Naive thymus-derived CD8-positive, alpha-beta T cell (primary cell): Measurements from ENCODE around the gene SIDT2. TPM values are rescaled to one million over a fixed set of nuclear protein-coding genes. Genes with fewer than 3 reads are reported as not detected.
"Not testable (repeated sequence)": the region's sequence is repeated elsewhere in the genome, so short reads cannot be mapped to it uniquely, and the experiment has no call there.

Source experiments
- ATAC-seq, 2 donors: fragments of 150-1000 bp; cut with Tn5 transposase in 1 of 2; sonication (Bioruptor Pico), chemical (Tn5 transposase) in 1 of 2; 1 replicate in 1 of 2; 2 replicates in 1 of 2; pipeline ENCODE4 v1.10.0; 2021; ENCODE audit warnings: mild to moderate bottlenecking in 2 of 2, moderate library complexity in 2 of 2
- POLR2A ChIA-PET: fragments of 350-600 bp; sonication (Branson Sonifier 250); formaldehyde crosslinking; loops from one replicate; lab custom pipeline; 2021; ENCODE audit warnings: antibody characterized with exemption; lab: Charles Lee
- DNase-seq, 10 donors: peaks; one replicate each; pipeline versions ENCODE4 v3.0.0 to v3.0.0-alpha.2; 2020 to 2022
- H3K27ac Mint-ChIP-seq, 10 donors: one replicate each; pipeline ENCODE4 v1.8.0; 2020 to 2022; ENCODE audit warnings: mild to moderate bottlenecking in 10 of 10, mixed read lengths in 10 of 10, moderate library complexity in 4 of 10, inconsistent platforms in 1 of 10
- H3K27me3 Mint-ChIP-seq, 5 donors: one replicate each; pipeline ENCODE4 v1.8.0; 2021 to 2022; ENCODE audit warnings: mixed read lengths in 5 of 5
- H3K36me3 Mint-ChIP-seq, 3 donors: one replicate each; pipeline ENCODE4 v1.8.0; 2020 to 2022; ENCODE audit warnings: mixed read lengths in 3 of 3, mild to moderate bottlenecking in 2 of 3, inconsistent platforms in 1 of 3
- H3K4me1 Mint-ChIP-seq, 4 donors: one replicate each; pipeline ENCODE4 v1.8.0; 2021 to 2022; ENCODE audit warnings: mixed read lengths in 4 of 4
- H3K4me3 Mint-ChIP-seq, 10 donors: one replicate each; pipeline ENCODE4 v1.8.0; 2020 to 2022; ENCODE audit warnings: mild to moderate bottlenecking in 10 of 10, mixed read lengths in 10 of 10, moderate library complexity in 6 of 10, inconsistent platforms in 1 of 10
- H3K9me3 Mint-ChIP-seq, 9 donors: one replicate each; pipeline ENCODE4 v1.8.0; 2020 to 2022; ENCODE audit warnings: mixed read lengths in 9 of 9, mild to moderate bottlenecking in 3 of 9, inconsistent platforms in 1 of 9, moderate library complexity in 1 of 9
- polyA plus RNA-seq, 3 donors: library from polyadenylated mRNA; unstranded; fragments of 300-500 nt; fragmentation: Illumina TruSeq; gene quantifications; one replicate each; pipeline ENCODE4 v1.2.3, GENCODE V29; 2021
- total RNA-seq, 8 experiments: library from RNA in 2 of 8; stranded (reverse) in 2 of 8; gene quantifications; one replicate each; pipeline ENCODE4 v1.2.3 and lab custom pipeline; 2021 to 2026

The SIDT2 gene
- total RNA-seq, result 10 to 100 TPM; 48.0 to 63.0 TPM
- 1 to 10 TPM; 2.3 to 3.1 (median 2.3) TPM for polyA plus RNA-seq
- 13.5 to 113 (median 43.0) reads per million in 6 experiments for total RNA-seq (lab: John Stamatoyannopoulos, UW)

DNA sequence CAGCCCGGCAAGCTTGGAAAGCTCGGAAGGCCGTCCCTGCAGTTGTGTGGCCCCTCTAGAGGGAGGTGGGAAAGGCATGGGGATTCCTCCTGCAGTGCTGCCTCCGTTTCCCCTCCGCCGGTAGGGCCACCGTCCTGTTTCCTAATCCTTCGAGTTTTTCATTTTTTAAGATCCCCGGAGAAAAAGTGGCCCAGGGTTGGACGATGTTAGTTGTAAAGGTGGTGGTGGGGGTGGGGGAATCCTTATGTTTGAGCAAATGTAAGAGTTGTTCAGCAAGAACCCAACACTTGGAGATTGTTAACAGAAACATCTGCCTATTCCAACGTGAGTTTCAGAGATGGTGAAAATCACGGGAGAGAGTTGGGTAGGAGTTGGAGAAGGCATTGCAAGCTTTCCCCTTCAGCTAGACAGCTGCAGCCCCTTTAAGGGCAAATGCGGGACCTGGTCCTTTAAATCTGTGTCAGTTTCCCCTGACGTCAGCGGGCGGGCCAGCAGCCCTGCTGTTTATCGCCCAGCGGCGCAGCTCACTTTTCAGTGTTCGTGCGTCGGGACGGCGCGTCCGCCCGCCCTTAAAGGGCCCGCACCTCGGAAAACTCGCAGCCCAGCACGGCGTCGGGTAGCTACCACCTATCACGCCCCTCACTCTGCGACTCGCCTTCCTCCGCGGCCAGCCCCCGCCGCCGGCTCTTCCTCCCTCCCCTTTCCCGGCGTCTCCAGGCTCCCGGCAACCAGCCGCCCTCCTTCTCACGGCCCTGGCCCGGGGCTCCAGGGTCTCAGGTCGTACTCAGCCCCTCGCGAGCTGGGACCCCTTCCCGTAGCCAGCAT, at the start of gene SIDT2:
TSS of gene SIDT2 (plus strand) at position 534 of the 825 bp plus-strand sequence. CDS start 521 bp downstream, outside the sequence.
- H3K36me3 Mint-ChIP-seq, result peaks cover 0 to 4% (median 0%) of the 10 kb centered on the region in 3 donors
- peak; percentile 94 to 95 for ATAC-seq
- POLR2A ChIA-PET, result interaction anchor here (0.7 to 4.2 kb wide), 16 partner anchors 9 to 405 kb away, joined by 3 to 70 read pairs (median 4); partner anchors contain the start of genes PAFAH1B2, PCSK7, RNF214 and ZPR1
- peak within 1 kb of the TSS; percentile 88 to 99 (median 98) for H3K27ac Mint-ChIP-seq
- H3K4me3 Mint-ChIP-seq, result peak within 1 kb of the TSS; percentile 89 to 97 (median 93)
- no peaks in the 10 kb centered on the region for H3K9me3 Mint-ChIP-seq
- peaks cover 11 to 42% (median 32%) of the 10 kb centered on the region in 4 donors for H3K4me1 Mint-ChIP-seq
- H3K27me3 Mint-ChIP-seq, result no peaks in the 10 kb centered on the region
- peak; percentile 78 to 93 (median 85) for DNase-seq

DNA sequence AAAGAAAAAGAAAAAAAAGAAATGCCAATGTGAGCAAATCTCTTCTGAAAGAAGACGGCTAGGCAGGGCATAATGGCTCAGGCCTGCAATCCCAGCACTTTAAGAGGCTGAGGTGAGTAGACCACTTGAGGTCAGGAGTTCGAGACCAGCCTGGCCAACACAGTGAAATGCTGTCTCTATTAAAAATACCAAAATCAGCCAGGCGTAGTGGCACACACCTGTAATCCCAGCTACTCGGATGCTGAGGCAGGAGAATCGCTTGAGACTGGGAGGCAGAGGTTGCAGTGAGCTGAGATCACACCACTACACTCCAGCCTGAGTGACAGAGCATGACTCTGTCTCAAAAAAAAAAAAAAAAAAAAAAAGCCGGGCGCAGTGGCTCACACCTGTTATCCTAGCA, 48.1 kb upstream of the SIDT2 start:
- H3K27ac Mint-ChIP-seq, ATAC-seq, H3K36me3 Mint-ChIP-seq, H3K9me3 Mint-ChIP-seq, H3K4me3 Mint-ChIP-seq, H3K27me3 Mint-ChIP-seq, H3K4me1 Mint-ChIP-seq, DNase-seq: not testable (repeated sequence)
- POLR2A ChIA-PET, result interaction anchor here (0.6 kb wide), 1 partner anchor 233 kb away, joined by 3 read pairs; no protein-coding TSS in a partner anchor

DNA sequence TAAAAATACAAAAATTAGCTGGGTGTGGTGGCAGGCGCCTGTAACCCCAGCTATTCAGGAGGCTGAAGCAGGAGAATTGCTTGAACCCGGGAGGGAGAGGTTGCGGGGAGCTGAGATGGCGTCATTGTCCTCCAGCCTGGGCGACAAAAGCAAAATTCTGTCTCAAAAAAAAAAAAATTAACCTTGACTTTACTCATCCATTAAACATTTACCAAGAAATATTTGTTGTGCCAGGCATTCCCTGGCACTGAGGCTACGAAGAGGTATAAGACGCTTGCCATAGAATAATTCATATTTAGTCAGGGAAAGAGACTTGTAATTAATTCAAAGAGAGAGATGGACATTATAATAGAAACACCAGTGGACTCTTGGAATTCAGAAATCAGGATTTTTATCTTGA, 47.7 kb upstream of the SIDT2 start:
- ATAC-seq, result no peak
- POLR2A ChIA-PET, result no interaction called here
- Mint-ChIP-seq H3K9me3 (no peaks in the 10 kb centered on the region), H3K4me3 (no peak overlapping the region), H3K27ac (no peak overlapping the region), H3K27me3 (peaks cover 0 to 1% (median 0%) of the 10 kb centered on the region in 5 donors), H3K4me1 (peaks cover 0 to 4% (median 0%) of the 10 kb centered on the region in 4 donors), H3K36me3 (no peaks in the 10 kb centered on the region)
- DNase-seq, result no peak

DNA sequence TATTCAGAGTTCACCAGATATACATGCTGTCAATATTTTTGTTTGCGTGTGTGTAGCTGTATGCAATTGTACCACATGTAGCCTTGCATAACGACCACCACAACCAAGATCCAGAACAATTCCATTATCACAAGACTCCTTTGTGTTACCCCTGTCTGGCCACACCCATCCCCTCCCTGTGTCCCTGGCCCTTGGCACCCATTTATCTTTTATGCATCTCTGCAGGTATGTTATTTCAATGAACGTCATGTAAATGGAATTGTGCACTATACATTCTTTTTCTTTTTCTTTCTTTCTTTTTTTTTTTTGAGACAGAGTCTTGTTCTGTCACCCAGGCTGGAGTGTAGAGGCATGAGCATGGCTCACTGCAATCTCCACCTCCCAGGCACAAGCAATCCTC, 44.1 kb upstream of the SIDT2 start:
- Mint-ChIP-seq H3K4me1 (peaks cover 0 to 4% (median 0%) of the 10 kb centered on the region in 4 donors), H3K4me3 (no peak overlapping the region)
- POLR2A ChIA-PET, result no interaction called here

DNA sequence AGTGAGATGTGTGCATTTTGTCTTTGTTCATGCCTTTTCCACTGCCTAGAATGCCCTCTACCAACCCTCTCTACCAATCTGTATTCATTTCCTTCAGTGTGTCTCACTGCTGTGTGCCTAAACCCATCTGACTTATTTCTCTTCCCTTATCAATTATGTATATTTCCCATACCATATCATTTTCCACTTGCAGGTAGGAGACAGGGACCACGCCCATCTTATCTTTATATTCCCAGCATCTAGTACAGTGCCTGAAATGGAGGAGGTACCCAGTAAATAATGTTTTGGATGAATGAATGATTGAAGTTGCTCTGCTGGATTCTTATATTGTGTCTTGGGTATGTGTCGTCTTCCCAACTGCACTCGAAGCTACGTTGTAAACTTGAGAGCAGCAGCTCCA, 43.6 kb upstream of the SIDT2 start:
- DNase-seq, POLR2A ChIA-PET, H3K36me3 Mint-ChIP-seq, ATAC-seq, H3K4me3 Mint-ChIP-seq, H3K4me1 Mint-ChIP-seq, H3K9me3 Mint-ChIP-seq, H3K27ac Mint-ChIP-seq, H3K27me3 Mint-ChIP-seq: not testable (repeated sequence)

More for the DNA sequence above, 44.1 kb upstream of the SIDT2 start:
- Mint-ChIP-seq H3K27ac (no peak overlapping the region), H3K36me3 (no peaks in the 10 kb centered on the region), H3K9me3 (no peaks in the 10 kb centered on the region), H3K27me3 (peaks cover 0 to 2% (median 1%) of the 10 kb centered on the region in 5 donors)
- ATAC-seq, result no peak
- DNase-seq, result no peak

DNA sequence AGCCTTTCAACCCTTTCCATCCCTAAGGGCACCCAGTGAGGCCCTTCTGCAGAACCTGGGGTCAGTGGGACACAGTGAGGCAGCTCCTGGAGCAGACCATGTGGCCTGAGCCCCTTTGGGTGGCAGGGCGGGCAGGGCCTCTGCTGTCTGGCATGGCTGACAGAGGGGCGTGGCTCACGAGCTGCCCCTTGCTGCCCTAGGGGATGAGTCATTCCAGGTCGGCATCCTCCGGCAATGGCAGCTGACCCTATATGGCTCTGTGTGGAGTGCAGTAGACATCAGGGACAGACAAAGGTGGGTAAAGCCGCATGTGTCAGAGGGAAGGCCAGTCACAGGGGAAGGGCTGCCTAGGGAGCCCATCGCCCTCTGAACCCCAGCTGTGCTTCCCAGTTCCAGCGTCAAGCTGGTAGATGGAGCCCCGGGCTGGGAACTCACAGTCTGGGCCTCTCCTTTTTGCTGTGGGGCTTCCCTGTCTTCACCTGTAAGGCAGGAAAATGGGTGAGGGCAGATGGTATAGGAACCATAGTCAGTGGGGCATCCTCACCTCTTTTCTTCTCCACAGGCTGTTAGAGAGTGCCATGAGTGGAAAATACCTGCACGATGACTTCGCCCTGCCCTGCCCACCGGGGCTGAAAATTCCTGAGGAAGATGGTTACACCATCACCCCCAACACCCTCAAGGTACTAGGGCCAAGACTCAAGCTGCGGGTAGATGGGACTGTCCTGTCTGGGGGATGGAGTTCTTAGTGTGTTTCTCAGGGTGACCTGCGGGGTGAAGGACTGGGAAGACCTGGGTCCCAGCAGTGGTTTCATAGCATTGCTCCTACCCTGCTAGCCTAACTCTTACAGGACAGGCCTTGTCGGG, 41.1 kb upstream of the SIDT2 start:
- H3K9me3 Mint-ChIP-seq, H3K27ac Mint-ChIP-seq, H3K4me1 Mint-ChIP-seq, H3K36me3 Mint-ChIP-seq, POLR2A ChIA-PET, ATAC-seq, H3K27me3 Mint-ChIP-seq, H3K4me3 Mint-ChIP-seq, DNase-seq: not testable (repeated sequence)

DNA sequence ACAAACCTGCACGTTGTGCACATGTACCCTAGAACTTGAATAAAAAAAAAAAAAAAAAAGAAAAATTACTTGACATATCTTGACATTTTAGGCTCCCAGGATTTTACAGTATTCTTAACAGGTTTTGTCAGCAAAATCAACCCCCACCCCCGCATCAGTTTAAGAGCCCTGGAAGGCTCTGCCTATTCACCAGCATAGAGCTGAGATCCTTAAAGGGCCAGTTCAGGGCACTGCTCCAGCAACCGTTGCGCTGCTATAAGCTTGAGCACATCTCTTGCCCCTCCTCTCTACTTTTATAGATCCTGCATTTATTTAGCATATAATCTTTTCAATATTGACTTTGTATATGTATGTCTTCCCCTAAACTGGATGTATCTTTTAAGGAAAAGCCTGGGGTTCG, 35.2 kb upstream of the SIDT2 start:
- Mint-ChIP-seq H3K27me3 (peaks cover 2 to 10% (median 5%) of the 10 kb centered on the region in 5 donors), H3K9me3 (no peaks in the 10 kb centered on the region), H3K4me1 (peaks cover 25 to 50% (median 42%) of the 10 kb centered on the region in 4 donors), H3K27ac (peak overlapping the region; percentile 66 to 99 (median 97)), H3K36me3 (peaks cover 0 to 25% (median 2%) of the 10 kb centered on the region in 3 donors), H3K4me3 (peak overlapping the region; percentile 93 to 99 (median 96))
- DNase-seq (peak in 4 of 10 donors; percentile 5 to 61 (median 30)), ATAC-seq (peak; percentile 45 to 50)
- POLR2A ChIA-PET, result interaction anchor here (0.5 to 3.7 kb wide), 8 partner anchors 10 to 290 kb away, joined by 3 to 46 read pairs (median 4); partner anchors contain the start of genes PCSK7, RNF214, SIDT2 and SIK3

DNA sequence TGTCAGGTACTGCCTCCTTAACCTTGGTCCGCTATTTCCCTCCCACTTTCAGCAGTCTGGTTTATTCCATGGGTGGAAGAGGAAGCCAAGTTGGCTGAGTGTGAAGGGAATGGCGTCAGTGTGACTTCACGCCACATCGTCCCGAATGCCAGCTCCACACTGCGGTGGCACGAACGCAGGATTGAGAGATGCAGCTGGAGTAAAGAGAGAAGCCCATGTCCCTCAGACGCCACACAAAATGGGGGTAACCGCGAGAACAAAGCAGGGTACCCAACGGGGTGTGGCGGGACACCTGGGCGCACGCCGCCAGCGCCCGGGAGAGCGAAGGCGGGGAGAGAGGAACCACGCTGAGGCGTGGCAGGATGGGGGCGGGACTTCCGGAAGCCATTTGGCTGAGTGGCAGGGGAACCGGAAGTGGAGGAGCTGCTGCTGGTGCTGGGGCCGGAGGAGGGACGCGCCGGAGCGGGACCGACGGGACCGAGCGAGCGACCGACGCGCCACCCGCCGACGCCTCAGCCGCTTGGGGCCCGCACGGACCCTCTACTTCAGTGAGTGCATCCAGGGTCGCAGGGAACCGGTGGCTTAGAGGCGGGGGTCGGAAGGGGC, 34.6 kb upstream of the SIDT2 start, which contains the start of gene PAFAH1B2:
TSS of gene PAFAH1B2 (plus strand) at position 417 of the 606 bp plus-strand sequence. CDS start 8,161 bp downstream, outside the sequence.
- H3K9me3 Mint-ChIP-seq, result no peaks in the 10 kb centered on the region

DNA sequence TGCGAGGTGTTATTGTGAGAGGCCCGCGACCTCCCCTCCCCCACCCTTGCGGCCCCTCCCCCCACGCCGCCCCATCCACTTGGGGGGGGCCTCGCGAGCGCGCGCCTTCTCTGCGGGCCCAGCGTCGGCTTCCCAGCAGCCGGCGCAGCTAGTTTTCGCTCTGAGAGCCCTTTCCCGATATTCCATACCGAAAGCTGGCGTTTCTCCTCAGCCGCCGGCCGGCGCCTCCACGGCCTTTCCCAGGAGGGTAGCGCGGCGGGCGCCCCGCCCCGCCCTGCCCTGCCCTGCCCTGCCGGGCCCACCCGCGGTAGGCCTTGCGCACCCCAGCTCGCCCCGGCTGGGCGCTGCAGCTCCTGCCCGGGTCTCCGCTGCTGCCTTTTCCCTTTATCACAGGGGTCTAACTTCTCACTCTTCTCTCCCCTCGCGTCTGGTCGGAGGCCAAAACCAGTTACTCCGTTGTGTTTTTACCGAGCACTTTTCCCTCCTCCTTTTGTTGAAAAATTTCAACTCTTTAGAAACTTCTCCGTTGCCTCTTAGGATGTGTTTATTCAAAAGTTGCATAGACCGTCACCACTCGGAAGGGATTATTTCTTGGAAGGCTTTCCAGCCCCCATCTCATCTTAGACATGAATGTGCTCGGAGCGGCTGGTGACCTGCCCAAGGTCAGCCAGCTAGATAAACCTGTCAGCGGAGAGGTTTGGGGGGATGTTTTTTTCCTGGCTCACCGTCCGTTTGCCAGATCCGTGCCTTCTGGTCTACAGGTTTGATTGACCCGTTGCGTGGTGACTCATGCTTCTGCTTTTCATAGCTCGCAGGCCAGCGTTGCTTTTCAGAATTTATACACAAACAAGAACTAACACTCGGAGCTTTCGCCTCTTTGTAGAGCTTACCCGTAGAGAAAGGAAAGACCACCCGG, 33.8 kb upstream of the SIDT2 start:
- ATAC-seq, result peak; percentile 52 to 55
- Mint-ChIP-seq H3K9me3 (no peaks in the 10 kb centered on the region), H3K27me3 (peaks cover 2 to 6% (median 5%) of the 10 kb centered on the region in 5 donors), H3K27ac (peak overlapping the region; percentile 90 to 99 (median 96)), H3K36me3 (peaks cover 0 to 28% (median 2%) of the 10 kb centered on the region in 3 donors), H3K4me3 (peak overlapping the region; percentile 94 to 99 (median 98)), H3K4me1 (peaks cover 25 to 53% (median 49%) of the 10 kb centered on the region in 4 donors)
- POLR2A ChIA-PET, result interaction anchor here (0.6 to 3.7 kb wide), 13 partner anchors 11 to 371 kb away, joined by 3 to 46 read pairs (median 4); partner anchors contain the start of genes PCSK7, RNF214, SIDT2 and SIK3
- DNase-seq, result peak in 7 of 10 donors; percentile 6 to 46 (median 40)

More for the DNA sequence above, 34.6 kb upstream of the SIDT2 start, which contains the start of gene PAFAH1B2:
- H3K27me3 Mint-ChIP-seq, result peaks cover 2 to 10% (median 5%) of the 10 kb centered on the region in 5 donors
- DNase-seq (peak; percentile 91 to 97 (median 94)), ATAC-seq (peak; percentile 86 to 88)
- H3K27ac Mint-ChIP-seq, result peak within 1 kb of the TSS; percentile 90 to 99 (median 97)
- peaks cover 0 to 26% (median 2%) of the 10 kb centered on the region in 3 donors for H3K36me3 Mint-ChIP-seq
- peaks cover 25 to 51% (median 47%) of the 10 kb centered on the region in 4 donors for H3K4me1 Mint-ChIP-seq
- H3K4me3 Mint-ChIP-seq, result peak within 1 kb of the TSS; percentile 94 to 99 (median 98)
- POLR2A ChIA-PET, result interaction anchor here (0.5 to 3.7 kb wide), 15 partner anchors 9 to 370 kb away, joined by 3 to 46 read pairs (median 4); partner anchors contain the start of genes PCSK7, RNF214, SIDT2 and SIK3

DNA sequence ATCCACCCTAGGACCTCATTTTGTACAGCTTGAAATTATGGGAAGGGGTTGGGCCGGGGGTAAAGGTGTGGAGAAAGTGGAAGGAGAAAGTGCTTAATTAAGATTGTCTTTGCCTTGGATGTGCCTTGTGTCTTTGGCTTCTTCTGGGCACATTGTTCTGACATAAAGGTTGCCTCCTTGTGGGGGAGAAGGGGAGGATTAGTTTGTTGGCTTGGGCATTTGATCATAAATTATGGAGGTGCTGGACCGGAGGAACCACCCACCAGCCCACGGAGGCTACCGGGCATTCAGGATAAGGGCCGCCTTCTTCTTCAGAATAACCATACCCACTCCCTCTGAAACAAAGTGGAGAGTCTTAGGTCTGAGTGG, 33.2 kb upstream of the SIDT2 start:
- H3K27me3 Mint-ChIP-seq, result peaks cover 0 to 3% (median 0%) of the 10 kb centered on the region in 5 donors
- H3K4me1 Mint-ChIP-seq, result peaks cover 23 to 58% (median 52%) of the 10 kb centered on the region in 4 donors
- peak overlapping the region; percentile 94 to 99 (median 98) for H3K4me3 Mint-ChIP-seq
- H3K9me3 Mint-ChIP-seq, result no peaks in the 10 kb centered on the region
- H3K36me3 Mint-ChIP-seq, result peaks cover 0 to 31% (median 3%) of the 10 kb centered on the region in 3 donors
- DNase-seq (peak in 4 of 10 donors; percentile 5 to 16 (median 8)), ATAC-seq (no peak)
- POLR2A ChIA-PET, result interaction anchor here (0.7 to 3.7 kb wide), 5 partner anchors 12 to 292 kb away, joined by 5 to 46 read pairs (median 5); partner anchors contain the start of genes PCSK7, RNF214 and SIDT2
- peak overlapping the region; percentile 87 to 97 (median 96) for H3K27ac Mint-ChIP-seq
